ENCODE data around the gene ADGRF1. TPM values are rescaled to one million over a fixed set of nuclear protein-coding genes. Genes with fewer than 3 reads are reported as not detected.
"Not testable (repeated sequence)": the region's sequence is repeated elsewhere in the genome, so short reads cannot be mapped to it uniquely, and the experiment has no call there.

ADGRF1 gene
- total RNA-seq: not detected
- long read RNA-seq: 0 reads

DNA sequence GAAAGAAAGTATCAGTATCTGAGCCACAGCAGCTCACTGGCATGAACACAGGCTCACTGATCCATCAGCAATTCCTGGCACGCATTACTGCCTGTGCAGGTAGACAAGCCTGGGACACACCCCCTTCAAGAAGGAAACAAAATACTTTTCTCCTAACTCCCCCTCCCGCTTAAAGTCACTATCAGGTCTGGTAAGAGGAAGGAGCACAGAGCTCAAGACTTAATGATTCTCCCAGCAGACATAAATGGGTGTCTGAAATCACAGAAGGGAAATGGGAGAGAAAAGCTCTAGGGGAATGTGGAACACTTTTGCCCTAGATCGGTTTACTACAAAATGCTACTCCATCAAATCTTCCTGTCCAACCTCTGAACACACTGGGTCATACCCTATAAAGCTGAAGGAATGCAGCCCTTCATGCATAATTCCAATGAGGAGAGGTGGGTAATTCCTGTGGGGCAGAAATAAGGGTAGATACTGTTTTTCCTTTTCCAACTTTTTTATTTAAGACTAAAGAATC is at the start of gene ADGRF1:
TSS of gene ADGRF1 (minus strand) at position 58 of the 517 bp plus-strand sequence. CDS start 13,271 bp downstream, outside the sequence.
- ATAC-seq: no peak
- DNase-seq: no peak
- intact Hi-C loops (cut with DNase I): no loop called here

DNA sequence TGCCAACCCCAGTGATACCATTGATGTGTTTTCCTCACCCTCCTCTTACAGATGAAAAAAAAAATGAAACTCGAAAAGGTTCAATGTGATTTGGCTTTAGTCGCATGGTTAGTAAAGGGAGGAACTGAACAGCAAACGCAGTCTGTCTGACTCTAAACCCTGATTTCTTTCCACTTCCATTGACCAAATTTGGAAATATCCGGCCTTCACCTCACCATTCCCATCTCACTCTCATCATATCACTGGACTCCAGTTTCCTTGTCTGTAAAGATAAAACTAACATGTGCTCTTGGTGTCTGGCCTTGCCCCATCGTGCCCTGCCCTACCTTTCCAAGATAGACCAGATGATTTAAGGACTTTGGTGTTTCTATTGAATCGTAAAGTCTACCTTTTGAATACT is 48.7 kb upstream of the ADGRF1 start:
- no peak for ATAC-seq
- DNase-seq: no peak
- intact Hi-C loops (cut with DNase I): no loop called here

DNA sequence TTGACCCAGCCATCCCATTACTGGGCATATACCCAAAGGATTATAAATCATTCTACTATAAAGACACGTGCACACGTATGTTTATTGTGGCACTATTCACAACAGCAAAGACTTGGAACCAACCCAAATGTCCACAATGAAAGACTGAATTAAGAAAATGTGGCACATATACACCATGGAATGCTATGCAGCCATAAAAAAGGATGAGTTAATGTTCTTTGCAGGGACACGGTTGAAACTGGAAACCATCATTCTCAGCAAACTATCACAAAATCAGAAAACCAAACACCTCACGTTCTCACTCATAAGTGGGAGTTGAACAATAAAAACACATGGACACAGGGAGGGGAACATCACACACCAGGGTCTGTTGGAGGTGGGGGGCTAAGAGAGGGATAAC is 47.3 kb upstream of the ADGRF1 start:
- ATAC-seq; DNase-seq; intact Hi-C loops (cut with DNase I): not testable (repeated sequence)

DNA sequence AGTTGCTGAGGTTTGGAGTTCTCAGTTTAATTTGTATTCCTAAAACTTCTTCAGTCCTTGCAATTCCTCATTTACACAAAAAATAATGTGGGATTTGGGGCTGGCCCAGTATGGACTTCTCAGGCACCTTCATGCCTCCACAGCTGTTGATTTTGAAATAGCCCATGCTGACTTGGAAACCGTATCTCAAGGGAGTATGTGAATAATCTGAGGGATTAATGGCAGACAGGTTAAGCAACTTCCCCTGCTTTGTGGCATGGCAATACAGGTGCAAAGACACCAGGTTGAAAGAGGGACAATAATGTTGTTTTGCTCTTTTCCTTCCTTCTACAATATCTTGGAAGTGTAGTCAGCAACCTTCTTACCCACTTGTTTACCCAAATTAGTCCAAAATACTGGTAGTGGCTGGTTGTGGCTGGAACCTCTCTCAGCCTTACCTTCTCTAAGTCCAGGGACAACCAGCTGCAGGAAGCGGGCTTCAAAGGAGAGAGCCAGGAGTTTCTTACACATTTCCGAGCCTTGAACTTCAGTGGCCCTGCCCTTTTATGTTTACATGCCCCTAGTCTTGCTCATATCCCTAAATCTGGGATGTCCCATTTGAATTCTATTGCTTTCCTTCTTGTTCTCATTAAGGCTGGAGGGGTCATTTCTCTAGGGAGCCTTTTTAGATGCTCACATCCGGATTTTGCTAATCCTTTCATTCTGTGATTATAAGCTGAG is 44.1 kb upstream of the ADGRF1 start:
- intact Hi-C loops (cut with DNase I): no loop called here
- DNase-seq (no peak), ATAC-seq (no peak)

DNA sequence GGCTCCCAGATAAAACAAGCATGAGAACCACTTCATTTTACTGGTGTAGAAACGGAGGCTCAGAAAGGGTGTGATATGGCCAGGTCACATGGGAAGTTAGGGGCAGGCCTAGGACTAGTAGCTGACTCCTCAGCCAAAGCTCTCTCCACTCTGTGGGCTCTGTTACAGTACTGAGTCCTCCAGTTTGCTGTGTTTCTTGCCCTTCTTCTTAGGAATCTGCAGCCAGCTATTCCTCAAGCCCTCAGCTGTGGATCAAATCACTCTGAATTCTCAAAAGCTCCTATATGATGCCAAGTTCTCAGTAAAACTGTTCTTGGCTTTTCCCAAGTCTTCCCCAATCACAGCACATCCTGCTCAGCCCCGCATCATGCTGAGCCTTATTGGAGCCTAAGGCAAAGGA is 42.5 kb upstream of the ADGRF1 start:
- ATAC-seq (peak; percentile 56 to 64), DNase-seq (no peak)
- intact Hi-C loops (cut with DNase I): no loop called here

DNA sequence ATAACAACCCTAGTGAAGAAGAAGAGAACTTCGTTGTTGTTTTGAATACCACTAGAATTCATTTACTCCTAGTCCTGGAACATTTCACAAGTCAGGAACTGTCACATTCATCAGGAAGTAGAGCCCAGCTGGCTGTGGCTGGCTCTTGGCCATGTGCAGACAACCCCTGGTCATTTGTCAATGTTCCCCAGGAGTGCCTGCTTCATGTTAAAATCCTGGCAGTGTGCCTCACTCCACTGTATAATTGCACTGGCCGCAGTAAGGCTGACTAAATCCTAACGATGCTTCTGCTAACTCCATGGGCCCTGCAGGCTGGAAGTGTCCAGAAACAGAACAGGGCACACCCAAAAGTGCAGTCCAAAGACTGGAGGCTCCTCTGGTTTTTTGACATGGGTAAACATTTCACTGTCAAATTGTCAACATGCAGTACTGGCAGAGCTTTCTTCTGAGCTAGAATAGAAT is 41.5 kb upstream of the ADGRF1 start:
- DNase-seq (peak; percentile 88), ATAC-seq (peak; percentile 97 to 98)
- intact Hi-C loops (cut with DNase I): no loop called here

DNA sequence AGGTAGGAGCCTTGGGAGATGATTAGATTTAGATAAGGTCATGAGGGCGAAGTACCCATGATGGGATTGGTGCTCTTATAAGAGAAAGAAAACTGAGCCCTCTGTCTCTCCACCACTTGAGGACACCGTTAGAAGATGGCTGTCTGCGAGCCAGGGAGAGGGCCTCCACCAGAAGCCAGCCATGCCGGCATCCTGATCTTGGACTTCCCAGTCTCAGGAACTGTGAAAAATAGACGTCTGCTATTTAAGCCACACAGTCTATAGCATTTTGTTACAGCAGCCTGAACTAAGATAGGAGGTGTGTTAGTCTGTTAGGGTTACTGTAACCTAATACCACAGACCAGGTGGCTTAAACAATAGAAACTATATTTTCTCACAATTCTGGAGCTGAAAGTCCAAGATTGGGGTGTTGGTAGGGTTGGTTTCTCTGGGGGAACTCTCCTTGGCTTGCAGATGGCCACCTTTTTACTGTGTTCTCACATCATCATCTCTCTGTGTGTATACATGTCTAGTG is 38.0 kb upstream of the ADGRF1 start:
- intact Hi-C loops (cut with DNase I): no loop called here
- no peak for ATAC-seq
- DNase-seq: no peak

DNA sequence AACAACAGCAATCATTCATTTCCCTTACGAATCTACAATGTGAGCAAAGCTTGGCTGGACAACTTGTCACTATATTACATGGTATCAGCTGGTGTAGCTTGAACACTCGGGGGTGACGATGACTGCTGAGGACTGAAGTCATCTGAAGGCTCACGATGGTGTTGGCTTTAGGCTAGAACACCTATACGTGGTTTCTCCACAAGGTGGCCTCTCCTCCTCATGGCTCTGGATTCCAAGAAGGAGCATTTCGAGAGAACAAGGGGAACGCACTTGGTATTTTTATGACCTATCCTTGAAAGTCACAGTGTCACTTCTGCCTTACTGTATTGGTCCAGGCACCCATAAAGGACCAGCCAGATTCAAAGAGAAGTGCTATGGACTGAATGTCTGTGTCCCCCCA is 37.5 kb upstream of the ADGRF1 start:
- intact Hi-C loops (cut with DNase I): no loop called here
- no peak for DNase-seq
- ATAC-seq: no peak

DNA sequence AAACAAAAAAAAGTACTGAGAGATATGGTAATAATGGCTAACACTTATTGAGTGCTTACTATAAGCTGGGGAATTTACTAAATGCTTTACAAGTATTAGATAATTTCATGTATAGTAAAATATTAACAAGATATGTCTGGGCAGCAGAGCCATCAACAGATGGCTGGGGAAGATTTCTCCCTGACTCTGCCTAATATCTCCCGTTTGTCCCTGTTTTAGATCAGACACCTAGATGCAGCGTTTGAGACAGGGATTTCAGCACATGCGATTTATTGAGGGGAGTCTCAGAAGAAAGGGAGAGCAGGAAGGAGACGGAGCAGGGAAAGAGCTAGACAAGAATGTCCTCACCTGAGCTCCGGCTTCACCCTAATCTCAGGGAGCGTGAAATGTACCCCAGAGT is 36.9 kb upstream of the ADGRF1 start:
- no peak for ATAC-seq
- no peak for DNase-seq
- intact Hi-C loops (cut with DNase I): no loop called here

DNA sequence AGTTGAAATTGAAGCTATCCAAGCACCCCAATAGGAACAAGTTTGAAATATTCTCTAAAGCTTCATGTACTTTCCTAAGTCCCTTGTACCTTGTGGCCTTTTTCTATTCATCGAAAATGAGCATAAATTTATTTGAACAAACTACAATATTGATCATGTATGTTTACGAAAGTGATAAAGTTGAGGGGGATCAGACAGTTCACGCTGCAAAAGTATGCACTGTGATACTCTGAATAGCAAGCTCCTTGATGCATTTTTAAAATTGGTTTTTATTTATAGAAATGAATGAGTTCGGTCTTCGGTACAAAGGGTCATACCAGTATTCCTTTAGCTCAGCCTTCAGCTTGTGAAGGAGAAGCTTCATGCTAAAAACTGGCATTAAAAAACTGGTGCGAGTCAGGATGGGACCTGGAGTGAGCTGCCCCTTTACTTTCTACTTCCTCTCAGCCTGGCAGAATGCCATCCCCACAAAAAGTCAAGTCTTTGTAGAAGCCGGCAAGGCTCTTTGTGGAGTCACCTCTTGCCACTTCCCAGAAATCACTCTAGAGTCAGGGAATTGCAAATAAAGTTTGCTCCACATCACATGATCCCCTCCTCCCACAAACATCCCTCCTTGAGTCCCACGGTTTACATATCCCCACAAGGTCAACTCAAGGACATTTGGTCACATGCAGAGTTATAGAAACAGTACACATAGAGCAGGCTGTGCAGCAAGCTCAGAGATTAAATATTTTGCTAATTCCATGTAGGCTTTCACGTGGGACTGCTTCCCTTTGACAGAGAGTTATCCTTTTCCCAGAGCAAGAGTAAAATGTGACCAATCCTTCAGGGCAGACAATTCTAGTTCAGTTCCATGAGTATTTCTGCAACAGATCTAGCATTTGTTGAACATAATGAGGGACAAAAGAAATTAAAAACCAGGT is 34.6 kb upstream of the ADGRF1 start:
- intact Hi-C loops (cut with DNase I): no loop called here
- ATAC-seq: peak in 1 of 2 donors; percentile 23

DNA sequence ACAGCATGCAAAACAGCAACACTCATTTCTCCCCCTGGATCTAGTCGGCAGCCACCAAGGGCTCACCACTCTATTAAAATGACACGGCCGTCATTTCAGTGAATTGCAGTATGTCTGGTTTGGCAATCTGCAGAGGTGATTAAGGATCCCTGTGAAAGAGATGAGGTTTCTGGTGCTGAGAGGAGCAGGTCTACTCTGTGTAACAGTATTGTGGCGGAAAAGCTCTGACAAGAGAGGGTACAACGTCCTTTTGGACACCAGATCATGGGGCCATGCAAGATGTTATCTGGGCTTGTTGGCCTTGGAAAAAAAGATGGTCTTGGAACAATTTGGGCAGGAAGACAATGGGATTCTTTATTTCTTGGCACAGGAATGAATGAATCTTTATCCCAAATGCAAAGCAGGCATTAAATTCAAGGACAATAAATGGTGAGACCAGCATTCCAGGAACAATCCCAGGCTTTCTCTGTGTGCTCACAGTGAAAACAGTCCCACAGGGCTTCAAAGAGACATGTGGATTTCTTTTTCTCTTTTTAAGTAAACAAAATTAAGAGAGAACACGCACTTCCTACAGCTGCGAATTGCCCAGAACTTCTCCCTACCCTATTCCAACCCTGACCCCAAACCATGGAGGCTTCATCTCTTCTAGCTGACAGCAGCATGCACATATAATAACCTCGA is 33.7 kb upstream of the ADGRF1 start:
- DNase-seq (no peak), ATAC-seq (peak; percentile 21 to 47)
- intact Hi-C loops (cut with DNase I): no loop called here

More for the DNA sequence above, 34.6 kb upstream of the ADGRF1 start:
- DNase-seq: no peak

DNA sequence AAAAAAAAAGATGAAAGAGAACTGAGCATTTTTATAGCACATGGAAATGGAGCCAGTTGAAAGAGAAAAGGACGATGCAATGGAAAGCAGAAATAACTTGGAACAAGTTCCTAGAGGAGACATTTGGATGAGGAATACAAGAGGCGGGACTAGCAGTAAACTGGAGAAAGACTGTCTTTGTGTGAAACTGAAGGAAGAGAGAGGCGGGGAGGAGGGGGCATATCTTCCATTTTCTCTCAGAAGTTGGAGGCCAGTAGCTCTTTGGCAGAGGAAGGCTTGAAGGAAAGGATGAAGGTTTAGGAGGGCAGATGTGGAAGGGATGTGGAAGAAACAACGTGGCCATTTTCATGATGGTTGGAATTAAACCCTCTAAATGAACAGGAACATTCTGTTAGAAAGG is 33.0 kb upstream of the ADGRF1 start:
- ATAC-seq: peak; percentile 41 to 43
- DNase-seq: no peak
- intact Hi-C loops (cut with DNase I): no loop called here

DNA sequence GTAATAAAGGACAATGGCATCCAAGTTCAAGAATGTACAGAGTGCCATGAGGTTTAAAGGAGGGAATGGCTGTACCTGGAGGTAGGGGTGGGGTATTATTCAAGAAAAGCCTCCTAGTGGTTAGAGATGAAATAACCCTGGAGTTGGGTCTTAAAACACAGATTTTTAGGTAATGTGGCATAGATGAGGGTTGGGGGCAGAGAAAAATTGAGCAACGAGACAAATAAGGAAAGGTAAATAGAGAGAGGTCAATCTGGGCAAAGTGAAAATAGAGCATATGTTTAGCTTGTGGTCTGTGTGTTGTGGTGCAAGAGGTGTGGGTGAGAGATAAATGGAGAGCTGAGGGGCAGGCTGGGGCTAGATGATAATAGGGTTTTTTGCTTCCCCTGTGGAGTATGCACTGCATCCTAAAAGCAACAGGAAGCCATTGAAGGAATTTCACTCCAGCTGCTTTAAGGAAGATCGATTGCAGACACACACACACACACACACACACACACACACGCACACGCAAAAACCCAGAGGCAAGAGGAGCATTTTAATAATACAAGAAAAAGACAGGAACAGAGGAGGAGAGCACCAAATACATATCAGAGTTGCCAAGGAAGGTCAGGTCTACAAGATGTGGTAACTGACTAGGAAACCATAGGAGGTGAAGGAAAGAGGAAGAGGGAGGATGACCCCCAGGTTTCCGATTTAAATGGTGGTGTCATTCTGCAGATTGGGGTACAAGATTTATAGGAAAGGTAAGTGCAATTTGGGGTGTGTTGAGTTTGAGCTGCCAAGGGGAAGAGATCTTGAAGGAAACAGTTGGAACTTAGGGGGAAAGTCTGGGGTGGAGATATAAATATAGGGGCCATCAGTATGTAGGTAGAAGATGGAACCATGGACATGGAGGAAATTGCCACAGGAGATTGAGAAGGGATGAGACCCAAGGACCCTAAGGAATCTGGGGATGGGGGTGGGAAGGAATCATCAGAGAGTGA is 31.3 kb upstream of the ADGRF1 start:
- ATAC-seq (no peak), DNase-seq (no peak)
- intact Hi-C loops (cut with DNase I): no loop called here

DNA sequence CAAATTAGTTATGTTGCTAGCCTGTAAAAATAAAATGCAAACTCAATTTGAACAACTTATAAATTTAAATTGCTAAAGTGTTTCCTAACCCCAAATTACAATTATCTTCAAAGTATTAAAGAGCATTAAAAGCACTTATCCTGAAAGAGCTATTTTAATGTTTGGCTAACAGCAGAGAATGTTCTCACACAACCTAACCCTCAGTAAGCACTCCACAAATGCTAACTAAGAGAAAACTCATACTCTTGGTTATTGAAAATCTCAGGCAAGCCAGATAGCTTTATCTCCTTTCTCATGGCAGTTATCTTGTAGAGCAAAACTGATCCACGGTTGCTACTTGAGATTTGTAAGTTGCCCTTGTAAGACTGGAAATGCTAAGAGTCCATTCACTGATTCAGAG is 30.5 kb upstream of the ADGRF1 start:
- no peak for DNase-seq
- ATAC-seq: no peak
- intact Hi-C loops (cut with DNase I): no loop called here

DNA sequence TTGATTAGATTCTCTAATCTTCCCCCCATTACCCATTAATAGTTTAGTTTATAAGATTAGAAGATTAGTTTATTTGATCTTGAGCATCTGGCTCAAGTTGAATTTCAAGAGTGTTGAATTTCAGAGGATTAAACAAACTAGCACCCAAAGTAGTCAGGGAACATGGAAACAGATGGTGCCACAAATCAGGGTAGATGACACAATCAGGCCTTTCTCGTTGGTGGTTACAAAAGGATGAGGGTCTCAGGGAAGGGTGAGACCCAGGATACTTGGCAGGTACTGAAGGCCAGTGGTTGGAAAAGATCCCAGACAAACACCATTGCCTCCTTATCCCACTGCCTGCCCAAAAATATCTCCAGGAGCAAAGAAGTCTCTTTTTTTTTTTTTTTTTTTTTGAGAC is 29.5 kb upstream of the ADGRF1 start:
- DNase-seq (no peak), ATAC-seq (no peak)
- intact Hi-C loops (cut with DNase I): no loop called here

DNA sequence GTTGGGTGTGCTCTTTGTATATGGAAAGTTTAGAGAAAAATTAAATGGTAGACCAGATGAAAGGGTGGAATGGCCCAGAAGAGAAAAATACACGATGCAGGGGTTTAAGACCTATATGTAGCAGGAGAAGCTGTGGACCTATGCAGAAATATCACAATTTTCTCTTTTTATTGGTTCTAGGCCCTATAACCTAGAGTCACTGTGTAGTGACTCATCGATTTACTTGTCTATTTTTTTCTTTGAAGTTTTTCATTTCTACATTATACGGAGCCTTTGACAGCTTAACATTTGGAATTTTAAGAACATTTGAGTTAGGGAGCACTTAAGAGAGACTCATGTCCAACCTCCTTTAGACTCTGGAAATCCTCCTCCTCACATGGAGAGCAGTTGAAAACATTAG is 28.3 kb upstream of the ADGRF1 start:
- ATAC-seq (no peak), DNase-seq (no peak)
- intact Hi-C loops (cut with DNase I): no loop called here

DNA sequence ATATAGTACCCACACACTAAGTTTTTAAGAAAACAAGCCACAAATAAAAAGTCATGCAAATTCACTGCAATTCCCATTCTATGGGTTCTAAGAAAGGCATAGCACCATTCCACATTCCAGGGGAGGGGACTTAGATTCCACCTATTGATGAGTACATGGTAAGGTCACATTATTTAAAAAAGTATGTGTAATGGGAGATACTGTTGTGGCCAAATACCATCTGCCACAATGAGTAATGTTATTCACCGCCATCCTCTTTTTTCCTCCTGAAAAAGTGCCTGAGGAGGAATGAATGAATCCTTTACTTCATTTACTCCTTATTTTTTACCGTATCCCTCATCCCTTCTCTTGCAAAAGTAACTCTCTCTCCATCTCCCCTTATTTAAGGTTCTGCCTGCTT is 27.0 kb upstream of the ADGRF1 start:
- ATAC-seq: no peak
- DNase-seq: no peak
- intact Hi-C loops (cut with DNase I): no loop called here

DNA sequence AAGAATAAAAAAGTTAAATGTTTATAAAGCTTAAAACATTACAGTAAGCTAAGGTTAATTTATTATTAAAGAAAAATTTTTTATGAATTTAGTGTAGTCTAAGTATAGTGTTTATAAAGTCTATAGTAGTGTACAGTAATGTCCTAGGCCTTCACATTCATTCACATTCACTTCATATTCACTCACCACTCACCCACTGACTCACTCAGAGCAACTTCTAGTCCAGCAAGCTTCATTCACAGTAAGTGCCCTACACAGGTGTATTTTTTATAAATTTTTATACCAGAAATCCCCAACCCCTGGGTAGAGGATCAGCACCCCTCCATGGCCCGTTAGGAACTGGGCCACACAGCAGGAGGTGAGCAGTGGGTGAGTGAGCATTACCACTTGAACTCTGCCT is 24.3 kb upstream of the ADGRF1 start:
- no peak for DNase-seq
- intact Hi-C loops (cut with DNase I): no loop called here
- no peak for ATAC-seq

All from left cardiac atrium (tissue), 4 donors.